ENCODE measurements around the gene SHISAL2A.
"Not testable (repeated sequence)": the region's sequence is repeated elsewhere in the genome, so short reads cannot be mapped to it uniquely, and the experiment has no call there.

SHISAL2A gene

DNA sequence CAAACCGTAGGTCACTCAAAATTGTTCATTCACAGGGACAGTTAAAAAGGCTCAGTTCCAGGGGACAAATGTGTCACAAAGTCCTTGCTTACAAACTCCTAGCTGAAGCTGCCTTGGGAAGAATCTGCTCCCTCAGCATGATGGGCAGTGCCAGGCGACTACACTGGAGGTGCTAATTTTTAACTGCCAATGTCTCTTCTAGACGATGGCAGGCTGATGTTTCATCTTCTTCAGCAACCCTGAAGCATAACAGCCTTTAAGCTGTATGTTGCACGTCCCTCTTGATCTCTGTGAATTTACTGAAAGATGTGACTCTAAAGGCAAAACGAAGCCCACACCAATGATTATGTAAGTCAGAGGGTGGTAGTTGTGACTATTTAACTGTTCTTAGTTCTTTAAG lies 53.9 kb downstream of the SHISAL2A start:
- TF ChIP-seq, protein P1, sequence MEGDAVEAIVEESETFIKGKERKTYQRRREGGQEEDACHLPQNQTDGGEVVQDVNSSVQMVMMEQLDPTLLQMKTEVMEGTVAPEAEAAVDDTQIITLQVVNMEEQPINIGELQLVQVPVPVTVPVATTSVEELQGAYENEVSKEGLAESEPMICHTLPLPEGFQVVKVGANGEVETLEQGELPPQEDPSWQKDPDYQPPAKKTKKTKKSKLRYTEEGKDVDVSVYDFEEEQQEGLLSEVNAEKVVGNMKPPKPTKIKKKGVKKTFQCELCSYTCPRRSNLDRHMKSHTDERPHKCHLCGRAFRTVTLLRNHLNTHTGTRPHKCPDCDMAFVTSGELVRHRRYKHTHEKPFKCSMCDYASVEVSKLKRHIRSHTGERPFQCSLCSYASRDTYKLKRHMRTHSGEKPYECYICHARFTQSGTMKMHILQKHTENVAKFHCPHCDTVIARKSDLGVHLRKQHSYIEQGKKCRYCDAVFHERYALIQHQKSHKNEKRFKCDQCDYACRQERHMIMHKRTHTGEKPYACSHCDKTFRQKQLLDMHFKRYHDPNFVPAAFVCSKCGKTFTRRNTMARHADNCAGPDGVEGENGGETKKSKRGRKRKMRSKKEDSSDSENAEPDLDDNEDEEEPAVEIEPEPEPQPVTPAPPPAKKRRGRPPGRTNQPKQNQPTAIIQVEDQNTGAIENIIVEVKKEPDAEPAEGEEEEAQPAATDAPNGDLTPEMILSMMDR (IDR thresholded peaks at IDR 0.05; ENCODE audit: low read depth, low read length, missing control alignments) = no peak
- no peak for DNase-seq
- in situ Hi-C loops (cut with HindIII; ENCODE audit: low pct_ligation_motif_present, low sequenced_read_pairs) = no loop called here
- H3K27ac ChIP-seq = no peak overlapping the region
- H3K27me3 ChIP-seq (replicated peaks) = no peaks in the 10 kb centered on the region
- H3K4me3 ChIP-seq (ENCODE audit: low read depth, low read length) = no peak overlapping the region
- peaks cover 33% of the 10 kb centered on the region for H3K36me3 ChIP-seq (replicated peaks)

DNA sequence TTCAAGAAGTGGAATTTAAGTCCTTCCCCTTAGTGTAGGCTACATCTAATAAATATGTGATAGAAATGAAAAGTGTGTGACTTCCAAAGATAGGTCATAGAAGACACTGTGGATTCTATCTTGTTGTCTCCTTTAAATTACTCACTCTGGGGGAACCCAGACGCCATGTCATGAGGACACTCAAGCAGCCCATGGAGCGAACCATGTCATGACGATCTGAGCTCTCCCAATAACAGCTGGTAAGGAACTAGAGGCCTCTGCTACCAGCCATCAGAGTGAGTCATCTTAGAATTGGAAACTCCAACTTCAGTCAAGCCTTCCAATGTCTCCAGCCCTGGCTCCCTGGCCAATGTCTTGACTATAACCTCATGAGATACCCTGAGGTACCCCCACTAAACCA lies 58.9 kb downstream of the SHISAL2A start:
- in situ Hi-C loops (cut with HindIII; ENCODE audit: low pct_ligation_motif_present, low sequenced_read_pairs) = no loop called here
- Histone ChIP-seq H3K4me3 (ENCODE audit: low read depth, low read length) (no peak overlapping the region), H3K27me3 (replicated peaks) (no peaks in the 10 kb centered on the region), H3K36me3 (replicated peaks) (peaks cover 33% of the 10 kb centered on the region), H3K27ac (no peak overlapping the region)
- no peak for DNase-seq
- TF ChIP-seq, protein P1 (IDR thresholded peaks at IDR 0.05; ENCODE audit: low read depth, low read length, missing control alignments) = no peak

DNA sequence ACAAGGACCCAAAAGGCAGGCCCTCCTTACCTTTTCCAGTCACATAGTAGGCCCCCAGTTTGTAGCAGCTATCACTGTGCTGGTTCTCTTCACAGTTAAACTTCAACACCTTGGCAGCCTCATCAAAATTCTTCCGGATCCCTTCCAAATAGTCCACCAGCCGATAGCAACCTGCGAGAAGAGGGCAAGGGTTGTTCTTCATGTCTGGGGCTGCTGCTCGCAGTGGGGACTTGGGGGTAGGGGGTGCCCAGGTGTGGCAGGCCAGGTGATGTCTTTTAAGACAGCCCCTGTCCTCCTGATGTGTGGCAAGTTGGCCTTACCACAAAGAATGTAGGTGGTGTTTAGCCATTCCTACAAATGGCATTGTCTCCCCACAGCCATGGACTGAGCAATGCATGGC lies 59.7 kb downstream of the SHISAL2A start:
- in situ Hi-C loops (cut with HindIII; ENCODE audit: low pct_ligation_motif_present, low sequenced_read_pairs) = no loop called here
- no peak overlapping the region for H3K27ac ChIP-seq
- DNase-seq = no peak
- TF ChIP-seq, protein P1 (IDR thresholded peaks at IDR 0.05; ENCODE audit: low read depth, low read length, missing control alignments) = no peak
- peaks cover 28% of the 10 kb centered on the region for H3K36me3 ChIP-seq (replicated peaks)
- no peak overlapping the region for H3K4me3 ChIP-seq (ENCODE audit: low read depth, low read length)
- no peaks in the 10 kb centered on the region for H3K27me3 ChIP-seq (replicated peaks)

DNA sequence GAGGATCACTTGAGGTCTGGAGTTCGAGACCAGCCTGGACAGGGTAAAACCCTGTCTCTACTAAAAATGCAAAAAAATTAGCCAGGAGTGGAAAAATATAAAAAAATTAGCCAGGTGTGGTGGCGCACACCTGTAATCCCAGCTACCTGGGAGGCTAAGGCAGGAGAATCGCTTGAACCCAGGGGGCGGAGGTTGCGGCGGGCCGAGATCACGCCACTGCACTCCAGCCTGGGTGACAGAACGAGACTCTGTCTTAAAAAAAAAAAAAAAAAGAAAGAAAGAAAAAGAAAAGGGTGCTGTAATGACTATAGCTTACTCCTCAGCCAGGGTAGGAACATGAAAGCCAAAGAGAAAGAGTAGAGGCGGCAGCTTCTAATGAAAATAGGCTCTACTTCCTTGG lies 60.4 kb downstream of the SHISAL2A start:
- H3K27me3 ChIP-seq (replicated peaks); H3K4me3 ChIP-seq (ENCODE audit: low read depth, low read length); DNase-seq; H3K27ac ChIP-seq; in situ Hi-C loops (cut with HindIII; ENCODE audit: low pct_ligation_motif_present, low sequenced_read_pairs): not testable (repeated sequence)
- H3K36me3 ChIP-seq (replicated peaks) = peaks cover 25% of the 10 kb centered on the region

DNA sequence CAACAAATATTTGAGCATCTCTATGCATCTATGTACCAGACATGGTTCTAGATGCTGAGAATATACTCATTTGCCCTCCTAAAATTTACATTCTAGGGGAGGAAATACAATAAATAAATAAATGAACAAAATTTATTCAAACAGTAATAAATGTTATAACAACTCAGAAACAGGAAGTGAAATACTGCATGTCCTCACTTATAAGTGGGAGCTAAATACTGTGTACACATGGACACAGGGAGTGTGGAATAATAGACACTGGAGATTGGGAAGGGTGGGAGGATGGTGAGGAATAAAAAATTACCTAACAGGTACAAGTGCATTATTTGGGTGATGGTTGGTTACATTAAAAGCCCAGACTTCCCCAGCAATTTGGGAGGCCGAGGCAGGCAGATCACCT lies 60.9 kb downstream of the SHISAL2A start:
- TF ChIP-seq, protein P1 (IDR thresholded peaks at IDR 0.05; ENCODE audit: low read depth, low read length, missing control alignments) = no peak
- Histone ChIP-seq H3K27me3 (replicated peaks) (no peaks in the 10 kb centered on the region), H3K36me3 (replicated peaks) (peaks cover 23% of the 10 kb centered on the region), H3K4me3 (ENCODE audit: low read depth, low read length) (no peak overlapping the region), H3K27ac (no peak overlapping the region)
- no peak for DNase-seq
- in situ Hi-C loops (cut with HindIII; ENCODE audit: low pct_ligation_motif_present, low sequenced_read_pairs) = no loop called here

DNA sequence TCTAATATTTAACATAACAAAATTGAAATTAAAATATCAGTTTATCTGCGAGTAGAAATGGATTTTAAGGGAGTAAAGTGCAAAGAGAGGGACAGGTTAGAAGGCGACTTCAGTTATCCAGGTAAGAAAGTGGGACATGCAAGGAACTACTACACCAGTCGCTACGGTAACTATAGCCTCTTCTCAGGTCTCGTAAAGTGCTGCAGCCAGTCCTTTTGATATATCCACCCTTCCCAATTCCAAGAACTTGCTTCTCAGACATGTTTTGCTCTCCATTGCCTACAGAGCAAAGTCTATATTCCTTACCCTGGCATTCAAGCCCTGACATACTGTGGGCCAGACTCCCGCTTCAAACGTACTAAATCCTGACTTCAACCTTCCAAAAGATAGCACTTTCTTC lies 62.7 kb downstream of the SHISAL2A start:
- Histone ChIP-seq H3K4me3 (ENCODE audit: low read depth, low read length) (no peak overlapping the region), H3K27ac (no peak overlapping the region), H3K27me3 (replicated peaks) (no peaks in the 10 kb centered on the region), H3K36me3 (replicated peaks) (peaks cover 17% of the 10 kb centered on the region)
- TF ChIP-seq, protein P1 (IDR thresholded peaks at IDR 0.05; ENCODE audit: low read depth, low read length, missing control alignments) = no peak
- no peak for DNase-seq
- in situ Hi-C loops (cut with HindIII; ENCODE audit: low pct_ligation_motif_present, low sequenced_read_pairs) = no loop called here

Data from brain microvascular endothelial cell (primary cell).